GM21825 (cell line): Measurements from ENCODE around the gene MYO1G.

Experiments used
- ATAC-seq: cut with Tn5 transposase; IDR thresholded peaks from one replicate; pipeline ENCODE4 v1.9.1; 2021; ENCODE audit warnings: mild to moderate bottlenecking, moderate library complexity; ENCODE audit not compliant: unreplicated experiment

The MYO1G gene

GRCh38 chr7:44967571-44968446, 11.0 kb downstream of the MYO1G start:
- no peak for ATAC-seq

DNA sequence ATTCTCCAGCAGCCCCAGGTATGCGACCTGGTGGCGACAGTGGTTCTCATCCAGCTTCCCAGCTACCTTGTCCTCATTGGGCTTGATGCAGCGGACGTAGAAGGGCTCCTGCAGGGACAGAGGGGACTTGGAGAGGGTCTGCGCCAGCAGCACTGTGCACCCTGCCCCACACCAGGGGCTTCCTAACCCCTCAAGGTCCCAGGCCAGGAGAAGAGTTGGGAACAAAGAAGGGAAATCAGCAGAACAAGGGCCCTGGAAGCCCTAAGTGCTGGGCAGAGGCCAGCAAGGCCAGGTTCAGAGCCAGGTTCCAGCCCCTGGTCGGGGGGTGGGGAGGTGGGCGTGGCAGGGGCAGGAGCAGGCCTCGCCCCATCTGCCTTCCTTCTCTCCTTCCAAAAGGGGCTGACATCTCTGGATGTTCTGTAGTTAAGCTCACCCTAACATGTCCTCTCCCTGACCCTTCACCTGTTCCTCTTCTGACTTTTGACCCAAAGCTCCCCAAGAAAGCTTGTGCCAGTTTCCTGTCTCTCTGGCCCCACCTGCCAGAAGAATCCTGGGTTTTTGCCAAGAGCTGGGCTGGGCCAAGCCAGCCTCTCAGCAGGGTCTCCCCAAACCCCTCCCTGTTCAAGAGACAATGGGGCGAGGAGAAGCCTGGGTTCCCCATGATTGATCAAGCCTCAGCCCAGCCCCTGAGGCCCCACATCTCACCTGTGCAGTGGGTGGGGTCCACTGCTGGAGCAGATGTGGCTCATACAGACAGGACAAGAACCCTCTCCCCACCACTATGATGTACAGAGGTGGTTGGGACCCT, 11.9 kb downstream of the MYO1G start:
- ATAC-seq = no peak

GRCh38 chr7:44965937-44966730, 12.7 kb downstream of the MYO1G start:
- ATAC-seq = no peak

GRCh38 chr7:44965441-44965903, 13.3 kb downstream of the MYO1G start:
- ATAC-seq = no peak

DNA sequence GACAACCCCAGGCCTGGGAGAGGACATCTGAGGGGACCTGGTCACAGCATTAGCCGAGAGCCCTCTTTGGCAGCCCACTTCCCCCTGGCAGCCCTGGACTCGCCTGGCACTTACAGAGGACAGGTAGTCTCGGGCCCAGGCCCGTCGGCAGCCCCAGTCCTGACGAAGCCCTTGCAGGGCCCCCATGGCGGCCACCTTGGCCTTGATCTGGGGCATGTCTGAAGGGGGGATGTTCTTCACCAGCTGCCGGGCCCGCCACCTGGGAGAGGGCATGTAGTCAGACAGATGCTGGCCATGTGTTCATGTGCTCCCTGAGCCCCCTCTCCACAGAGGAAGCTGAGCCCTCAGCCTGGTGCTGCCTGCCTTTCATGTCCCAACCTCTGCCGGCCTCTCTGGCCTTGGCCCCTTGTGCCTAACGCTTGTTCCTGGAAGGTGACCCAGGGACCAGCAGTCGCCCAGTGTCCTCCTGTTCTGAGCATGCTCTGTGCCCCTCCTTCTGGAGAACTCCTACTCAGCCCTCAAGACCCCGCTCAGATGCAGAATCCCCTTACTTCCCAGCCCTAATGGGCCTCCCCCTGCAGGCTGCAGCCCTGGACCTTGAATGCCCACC, 13.9 kb downstream of the MYO1G start:
- no peak for ATAC-seq

DNA sequence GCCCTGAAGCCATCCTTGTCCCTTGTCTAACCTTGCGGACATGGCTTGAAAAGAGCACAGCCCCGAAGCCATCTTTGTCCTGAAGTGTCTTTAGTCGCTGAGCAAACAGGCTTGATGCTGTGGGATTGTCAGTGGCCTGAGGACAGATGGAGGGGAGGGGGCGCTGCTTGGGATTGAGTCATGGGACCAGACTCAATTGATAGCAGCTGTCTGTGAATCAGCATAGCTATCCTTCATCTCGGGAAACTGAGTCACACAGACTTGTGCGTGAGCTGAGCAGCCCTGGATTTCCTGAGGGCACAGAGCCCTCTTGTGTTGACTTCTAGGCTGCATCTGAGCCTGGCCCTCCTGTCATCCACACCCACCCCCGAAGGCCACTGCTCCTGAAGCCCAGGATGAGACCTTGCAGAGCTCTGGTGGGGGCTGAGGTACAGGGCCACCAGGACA, 14.4 kb downstream of the MYO1G start:
- ATAC-seq = no peak

DNA sequence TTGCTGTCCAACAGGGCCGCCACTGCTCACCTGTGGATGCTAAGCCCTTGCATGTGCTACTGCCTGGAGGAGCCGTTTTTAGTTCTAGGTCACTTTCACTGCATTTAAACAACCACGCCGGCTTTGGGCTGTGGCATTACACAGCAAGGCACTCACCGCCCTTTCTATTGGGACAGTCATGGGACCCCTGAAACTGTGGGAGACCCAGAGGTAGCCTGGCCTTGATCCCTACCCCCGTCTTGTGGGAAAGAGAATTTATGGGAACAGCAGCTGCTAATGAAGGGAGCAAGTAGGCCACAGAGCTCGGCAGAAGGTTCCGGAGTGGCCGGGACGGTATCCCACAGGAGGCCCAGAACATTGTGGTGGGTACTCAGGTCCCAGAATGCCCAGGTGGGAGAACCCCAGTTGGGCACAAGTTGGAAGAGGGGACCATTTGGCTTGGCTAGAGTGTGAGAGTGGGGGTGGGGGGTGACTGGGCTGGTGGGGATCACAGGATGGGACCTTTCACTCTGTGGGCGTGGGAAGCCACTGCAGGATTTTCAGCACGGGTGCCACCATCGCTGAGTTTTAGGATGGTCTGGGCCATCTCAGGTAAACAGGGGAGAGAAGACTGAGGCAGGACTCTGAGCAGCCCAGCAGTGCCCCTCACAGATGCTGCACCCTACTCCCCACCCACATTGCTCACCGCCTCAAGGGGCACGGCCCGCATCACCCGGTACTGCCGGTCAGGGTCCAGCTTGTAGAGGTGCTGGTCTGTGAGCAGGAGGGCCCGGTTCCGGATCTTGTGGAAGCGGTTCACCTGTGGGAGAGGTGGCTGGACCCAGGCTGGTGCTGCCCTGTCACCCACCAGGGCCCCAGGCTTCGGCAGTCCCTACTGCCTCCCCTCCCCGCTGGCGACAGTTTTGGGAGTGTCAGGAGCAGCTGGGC, 15.2 kb downstream of the MYO1G start:
- ATAC-seq = no peak

DNA sequence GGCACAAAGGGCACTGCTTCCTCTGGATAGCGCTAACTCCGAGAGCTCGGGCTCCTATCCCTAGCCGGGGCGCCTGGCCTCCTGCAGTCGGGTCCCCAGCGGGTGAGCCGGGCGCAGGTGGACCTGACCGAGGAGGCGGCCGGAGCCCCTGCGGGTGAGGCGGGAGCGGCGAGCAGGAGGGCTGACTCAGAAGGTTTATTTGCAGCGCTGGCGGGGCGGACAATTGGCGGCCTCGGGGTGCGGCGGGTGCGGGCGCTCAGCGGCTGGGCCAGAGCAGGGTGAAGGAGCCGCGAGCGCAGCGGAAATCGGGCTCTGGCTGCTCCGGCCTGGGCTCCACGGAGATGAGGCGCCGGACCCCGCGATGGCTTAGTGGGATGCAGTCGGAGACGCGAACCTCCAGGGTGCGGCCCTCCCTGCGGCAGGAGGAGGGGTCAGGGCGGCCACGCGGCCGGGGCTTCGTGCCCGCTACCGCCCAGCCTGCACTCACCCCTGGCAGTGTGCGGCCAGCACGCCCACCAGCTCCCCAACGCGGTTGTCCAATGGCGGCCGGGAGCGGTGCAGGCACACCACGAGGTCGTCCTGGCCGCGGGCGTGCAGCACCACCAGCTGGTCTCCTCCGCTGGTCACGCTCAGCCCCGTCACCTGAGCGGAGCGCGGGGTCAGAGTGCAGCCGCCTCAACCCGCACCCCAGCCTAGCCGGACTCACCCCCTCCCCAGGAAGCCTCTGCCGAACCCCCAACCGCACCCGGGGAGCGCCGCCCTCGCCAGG, 16.1 kb downstream of the MYO1G start:
- no peak for ATAC-seq

DNA sequence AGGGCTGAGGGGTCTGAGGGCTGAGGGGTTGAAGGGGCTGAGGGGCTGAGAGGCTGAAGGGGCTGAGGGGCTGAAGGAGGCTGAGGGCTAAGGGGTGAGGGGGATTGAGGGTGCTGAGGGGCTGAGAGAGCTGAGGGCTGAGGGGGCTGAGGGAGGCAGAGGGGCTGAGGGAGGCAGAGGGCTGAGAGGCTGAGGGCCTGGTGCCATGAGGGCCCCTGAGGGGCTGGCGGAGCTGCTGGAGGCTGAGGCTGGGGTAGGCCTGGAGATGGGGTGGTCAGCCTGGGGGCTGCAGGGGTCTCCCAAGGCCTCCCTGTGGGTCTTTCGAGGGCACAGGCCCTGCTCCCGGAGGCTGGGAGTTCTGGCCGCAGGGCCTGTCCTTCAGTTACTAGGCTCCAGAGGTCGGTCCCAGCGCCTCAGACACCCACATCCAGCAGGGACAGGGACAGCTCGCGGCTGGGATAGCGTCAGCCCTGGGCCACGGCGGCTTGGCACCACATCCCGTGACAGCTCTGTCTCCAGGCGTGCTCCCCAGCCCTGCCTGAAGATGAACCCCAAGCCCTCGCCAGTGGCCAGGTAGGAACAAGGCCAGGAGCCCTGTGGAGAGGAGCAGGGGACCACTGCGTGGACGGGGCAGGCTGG, 16.9 kb downstream of the MYO1G start:
- ATAC-seq = no peak

GRCh38 chr7:44960011-44960580, 18.7 kb downstream of the MYO1G start:
- no peak for ATAC-seq

- no peak for ATAC-seq
Observed at GRCh38 chr7:44959433-44959951, 19.3 kb downstream of the MYO1G start.

DNA sequence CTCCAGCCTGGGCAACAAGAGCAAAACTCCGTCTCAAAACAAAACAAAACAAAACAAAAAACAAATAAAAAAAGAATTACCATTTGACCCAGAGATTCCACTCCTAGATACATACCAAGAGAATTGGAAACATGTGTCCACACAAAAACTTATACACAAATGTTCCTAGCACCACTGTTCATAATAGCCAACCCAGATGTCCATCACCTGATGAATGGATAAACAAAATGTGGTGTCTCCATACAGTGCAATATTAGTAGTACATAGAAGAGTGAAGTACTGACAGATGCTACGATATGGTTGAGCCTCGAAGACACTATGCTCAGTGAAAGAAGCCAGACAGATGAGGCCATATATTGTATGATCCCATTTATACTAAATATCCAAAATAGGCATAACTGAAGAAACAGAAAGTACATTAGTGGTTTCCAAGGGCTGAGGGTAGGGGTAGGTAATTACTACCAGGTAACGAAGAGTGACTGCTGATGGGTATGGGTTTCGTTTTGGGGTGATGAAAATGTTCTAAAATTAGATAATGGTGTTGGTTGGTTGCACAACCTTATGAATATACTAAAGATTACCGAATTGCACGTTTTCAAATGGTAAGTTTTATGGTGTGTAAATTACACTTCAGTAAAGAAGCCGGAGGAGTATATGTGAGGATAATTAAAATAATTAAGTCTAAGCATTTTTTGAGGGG, 20.0 kb downstream of the MYO1G start:
- no peak for ATAC-seq

GRCh38 chr7:44956157-44956766, 22.6 kb downstream of the MYO1G start:
- no peak for ATAC-seq

- no peak for ATAC-seq
Observed at GRCh38 chr7:44955733-44956132, 23.1 kb downstream of the MYO1G start.

DNA sequence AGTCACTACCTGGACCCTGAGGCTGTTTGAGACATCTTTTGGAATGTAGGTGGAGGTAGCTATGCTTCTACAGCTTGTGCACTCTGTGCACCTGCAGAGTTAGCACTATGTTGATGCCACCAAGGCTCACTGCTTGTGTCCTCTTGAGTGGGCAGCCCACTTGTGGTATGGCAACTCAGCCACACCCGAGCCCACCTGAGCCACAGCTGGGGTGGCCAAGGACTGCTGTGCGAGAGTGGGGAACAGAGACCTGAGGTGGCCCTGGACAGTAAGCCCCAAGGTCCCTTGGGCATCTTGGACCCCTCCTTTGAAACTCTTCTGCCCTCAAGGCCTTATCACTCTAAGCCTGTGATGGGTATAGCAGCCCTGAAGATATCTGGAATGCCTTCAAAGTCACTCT, 25.7 kb downstream of the MYO1G start:
- no peak for ATAC-seq

DNA sequence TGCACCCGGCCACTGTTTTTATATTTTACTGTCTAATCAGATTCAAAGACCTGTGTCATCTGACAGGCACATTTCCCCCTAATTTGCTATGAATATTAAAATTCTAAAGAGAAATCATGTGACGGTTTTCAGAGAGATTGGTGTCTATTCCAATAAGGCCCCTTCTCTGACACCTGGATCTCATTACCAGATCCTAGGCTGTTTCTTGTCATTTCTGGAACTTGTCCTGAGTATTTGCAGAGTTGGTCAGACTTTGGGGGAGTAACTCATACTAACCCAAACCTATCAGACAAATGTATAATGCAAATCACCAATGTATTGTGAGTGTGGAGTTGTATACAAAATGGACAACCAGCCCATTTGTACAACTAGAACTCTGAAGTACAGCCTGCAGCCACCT, 29.5 kb downstream of the MYO1G start:
- no peak for ATAC-seq

DNA sequence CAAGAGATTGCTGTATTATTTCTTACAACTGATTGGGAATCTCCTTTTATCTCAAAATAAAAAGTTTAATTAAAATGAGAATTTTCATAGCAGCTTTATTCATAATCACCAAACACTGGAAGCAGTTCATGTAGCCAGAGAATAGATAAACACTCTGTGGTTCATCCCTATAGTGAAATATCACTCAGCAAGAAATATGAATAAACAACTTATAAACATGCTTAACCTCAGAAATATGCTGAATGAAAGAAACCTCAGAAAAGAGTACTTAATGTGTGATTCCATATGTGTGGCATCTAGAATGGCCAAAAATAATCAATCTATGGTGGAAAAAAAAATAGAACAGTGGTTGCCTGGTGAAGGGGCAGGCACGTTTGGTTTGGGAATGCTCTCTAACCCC, 33.3 kb downstream of the MYO1G start:
- no peak for ATAC-seq
